ACC112 (cell line): ENCODE results near the gene BACH1.
"Not testable (repeated sequence)": the region's sequence is repeated elsewhere in the genome, so short reads cannot be mapped to it uniquely, and the experiment has no call there.

Experiments used
- H2AFZ ChIP-seq: fragments of 200-600 bp; sonication (generic); one replicate; pipeline ENCODE4 v1.6.0; 2017; ENCODE audit warnings: antibody characterized with exemption, low read length; ENCODE audit not compliant: unreplicated experiment
- H3K27ac ChIP-seq: fragments of 200-600 bp; sonication (generic); 2 replicates; pipeline ENCODE4 v1.5.1; 2014; ENCODE audit warnings: low read depth, mild to moderate bottlenecking, antibody characterized with exemption, low read length, moderate library complexity
- H3K27me3 ChIP-seq: fragments of 200-600 bp; sonication (generic); 2 replicates; pipeline ENCODE4 v1.6.1; 2014; ENCODE audit warnings: mild to moderate bottlenecking, antibody characterized with exemption, low read length, moderate library complexity, mixed read lengths; ENCODE audit not compliant: insufficient read depth
- H3K36me3 ChIP-seq: fragments of 200-600 bp; sonication (generic); 2 replicates; pipeline ENCODE4 v1.6.1; 2016; ENCODE audit warnings: mild to moderate bottlenecking, antibody characterized with exemption, low read length, moderate library complexity, mixed read lengths; ENCODE audit not compliant: insufficient read depth
- H3K4me1 ChIP-seq: fragments of 200-600 bp; sonication (generic); one replicate; pipeline ENCODE4 v1.6.1; 2016; ENCODE audit warnings: low read length, mixed read lengths; ENCODE audit not compliant: insufficient read depth, unreplicated experiment, control insufficient read depth
- H3K4me3 ChIP-seq: fragments of 200-600 bp; sonication (generic); 2 replicates; pipeline ENCODE4 v1.5.1; 2014; ENCODE audit warnings: mild to moderate bottlenecking, low read depth, low read length
- H3K79me2 ChIP-seq: fragments of 200-600 bp; sonication (generic); one replicate; pipeline ENCODE4 v1.6.0; 2016; ENCODE audit warnings: low read length; ENCODE audit not compliant: control insufficient read depth, unreplicated experiment, insufficient read depth

The BACH1 gene

DNA sequence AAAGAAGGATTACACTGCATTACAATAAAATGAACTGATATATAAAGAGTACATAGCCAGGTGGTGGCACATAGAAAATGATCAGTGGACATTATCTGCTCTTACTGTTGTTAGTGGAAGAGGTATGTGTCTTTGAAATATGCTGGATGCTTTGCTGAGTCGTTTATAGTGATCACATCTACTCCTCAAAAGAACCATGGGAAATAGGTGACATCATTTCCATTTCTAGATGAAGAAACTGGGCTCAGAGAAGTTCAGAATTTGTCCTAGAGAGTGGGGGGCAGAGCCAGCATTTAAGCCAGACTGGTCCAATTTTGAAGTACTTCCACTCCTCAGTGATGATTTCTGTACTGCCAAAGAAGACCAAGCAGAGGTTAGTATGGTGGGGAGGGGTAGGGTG is 34.0 kb upstream of the BACH1 start:
- Histone ChIP-seq H2AFZ (no peak overlapping the region), H3K4me1 (peaks cover 4% of the 10 kb centered on the region), H3K36me3 (no peaks in the 10 kb centered on the region), H3K79me2 (no peaks in the 10 kb centered on the region), H3K27ac (no peak overlapping the region), H3K27me3 (no peaks in the 10 kb centered on the region), H3K4me3 (no peak overlapping the region)

DNA sequence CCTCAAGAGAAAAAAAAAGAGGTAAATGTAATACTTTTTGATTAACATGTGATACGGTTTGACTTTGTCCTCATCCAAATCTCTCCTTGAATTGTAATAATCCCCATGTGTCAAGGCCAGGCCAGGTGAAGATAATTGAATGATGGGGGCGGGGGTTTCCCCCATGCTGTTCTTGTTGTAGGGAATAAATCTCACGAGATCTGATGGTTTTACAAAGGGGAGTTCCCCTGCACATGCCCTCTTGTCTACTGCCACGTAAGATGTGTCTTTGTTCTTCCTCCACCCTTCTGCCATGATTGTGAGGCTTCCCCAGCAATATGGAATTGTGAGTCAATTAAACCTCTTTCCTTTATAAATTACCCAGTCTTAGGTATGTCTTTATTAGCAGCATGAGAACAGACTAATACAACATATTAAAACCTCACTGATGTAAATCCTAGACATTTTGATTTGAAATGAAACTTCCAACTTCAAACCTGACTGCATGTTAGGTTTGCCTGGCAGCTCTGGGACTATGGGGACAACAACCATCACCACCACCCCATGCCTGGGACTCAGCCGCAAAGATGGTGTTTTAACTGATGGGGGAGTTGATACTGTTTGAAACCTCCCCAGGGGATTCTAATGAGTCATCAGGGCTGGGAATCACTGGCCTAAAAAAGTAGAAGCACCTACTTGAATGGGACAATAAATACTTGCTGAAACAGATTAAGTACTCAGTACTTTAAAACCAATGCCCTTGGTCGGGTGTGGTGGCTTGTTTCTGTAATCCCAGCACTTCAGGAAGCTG is 32.8 kb upstream of the BACH1 start:
- Histone ChIP-seq H3K27me3 (no peaks in the 10 kb centered on the region), H3K79me2 (no peaks in the 10 kb centered on the region), H2AFZ (no peak overlapping the region), H3K4me1 (no peaks in the 10 kb centered on the region), H3K36me3 (no peaks in the 10 kb centered on the region), H3K4me3 (no peak overlapping the region), H3K27ac (no peak overlapping the region)

DNA sequence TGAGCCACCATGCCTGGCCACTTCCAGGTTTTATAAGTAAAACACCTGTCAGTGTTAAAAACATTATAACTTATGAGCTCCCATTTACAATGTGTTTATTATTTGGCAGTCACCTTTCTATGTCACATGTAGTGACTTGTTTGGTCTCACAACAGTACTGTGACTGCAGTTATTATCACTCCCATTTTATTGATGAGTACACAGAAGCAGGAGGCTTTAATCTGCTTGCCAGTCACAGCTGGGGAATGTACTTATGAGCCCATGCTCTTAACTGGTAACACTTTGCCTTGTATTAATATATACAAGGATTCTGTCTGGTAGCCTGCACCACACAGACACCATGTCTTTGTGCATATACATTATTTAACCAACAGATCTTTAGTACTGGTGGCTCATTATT is 31.1 kb upstream of the BACH1 start:
- Histone ChIP-seq H3K4me3 (no peak overlapping the region), H2AFZ (no peak overlapping the region)

GRCh38 chr21:29271927-29272333 is 26.8 kb upstream of the BACH1 start:
- no peaks in the 10 kb centered on the region for H3K27me3 ChIP-seq

More for the DNA sequence above, 31.1 kb upstream of the BACH1 start:
- Histone ChIP-seq H3K27ac (no peak overlapping the region), H3K79me2 (no peaks in the 10 kb centered on the region), H3K27me3 (no peaks in the 10 kb centered on the region), H3K36me3 (no peaks in the 10 kb centered on the region), H3K4me1 (no peaks in the 10 kb centered on the region)

GRCh38 chr21:29277442-29277841 is 21.3 kb upstream of the BACH1 start:
- Histone ChIP-seq H3K4me3 (no peak overlapping the region), H3K27ac (no peak overlapping the region), H3K27me3 (no peaks in the 10 kb centered on the region), H3K4me1 (no peaks in the 10 kb centered on the region), H3K79me2 (no peaks in the 10 kb centered on the region), H2AFZ (no peak overlapping the region), H3K36me3 (no peaks in the 10 kb centered on the region)

More at GRCh38 chr21:29271927-29272333, 26.8 kb upstream of the BACH1 start:
- Histone ChIP-seq H3K27ac (no peak overlapping the region), H3K36me3 (no peaks in the 10 kb centered on the region), H3K4me1 (no peaks in the 10 kb centered on the region), H3K79me2 (no peaks in the 10 kb centered on the region), H3K4me3 (no peak overlapping the region), H2AFZ (no peak overlapping the region)

GRCh38 chr21:29279558-29279957 is 19.2 kb upstream of the BACH1 start:
- Histone ChIP-seq H3K36me3 (no peaks in the 10 kb centered on the region), H3K27me3 (no peaks in the 10 kb centered on the region), H3K4me1 (no peaks in the 10 kb centered on the region), H2AFZ (no peak overlapping the region), H3K79me2 (no peaks in the 10 kb centered on the region), H3K4me3 (no peak overlapping the region), H3K27ac (no peak overlapping the region)

GRCh38 chr21:29281801-29282200 is 16.9 kb upstream of the BACH1 start:
- not testable (repeated sequence) for H2AFZ ChIP-seq, H3K36me3 ChIP-seq, H3K79me2 ChIP-seq, H3K4me3 ChIP-seq, H3K4me1 ChIP-seq, H3K27ac ChIP-seq, H3K27me3 ChIP-seq

DNA sequence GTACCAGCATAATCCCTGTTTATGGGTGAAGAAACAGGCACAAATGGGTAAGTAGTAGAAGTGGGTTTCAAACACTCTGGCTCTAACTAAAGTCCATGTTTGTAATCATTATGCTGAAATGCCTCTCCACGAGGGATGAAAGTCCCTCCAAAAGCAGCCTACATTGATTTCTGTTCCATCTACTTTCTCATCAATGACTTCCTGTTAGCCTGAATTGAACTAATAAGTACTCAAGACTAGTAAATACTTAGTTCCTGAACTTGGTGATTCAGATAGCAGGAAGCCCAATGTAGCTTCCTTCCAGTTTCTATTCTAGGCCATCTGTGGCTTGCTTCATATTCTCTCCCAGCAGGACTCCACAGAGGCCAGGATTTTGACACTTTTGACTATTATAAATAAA is 11.3 kb upstream of the BACH1 start:
- H3K79me2 ChIP-seq, result no peaks in the 10 kb centered on the region
- H3K4me3 ChIP-seq, result no peak overlapping the region
- no peak overlapping the region for H3K27ac ChIP-seq
- no peaks in the 10 kb centered on the region for H3K36me3 ChIP-seq
- H3K4me1 ChIP-seq, result peaks cover 21% of the 10 kb centered on the region
- peak overlapping the region; percentile 37 for H2AFZ ChIP-seq
- H3K27me3 ChIP-seq, result no peaks in the 10 kb centered on the region

- H3K4me3 ChIP-seq, result no peak overlapping the region
- H3K27ac ChIP-seq, result no peak overlapping the region
- peaks cover 21% of the 10 kb centered on the region for H3K4me1 ChIP-seq
These were observed 10.5 kb upstream of the BACH1 start for GRCh38 chr21:29288239-29288638.

GRCh38 chr21:29289317-29289716 is 9.4 kb upstream of the BACH1 start:
- no peaks in the 10 kb centered on the region for H3K27me3 ChIP-seq
- no peak overlapping the region for H2AFZ ChIP-seq
- peaks cover 21% of the 10 kb centered on the region for H3K4me1 ChIP-seq
- no peaks in the 10 kb centered on the region for H3K79me2 ChIP-seq
- no peak overlapping the region for H3K4me3 ChIP-seq
- no peaks in the 10 kb centered on the region for H3K36me3 ChIP-seq
- H3K27ac ChIP-seq, result no peak overlapping the region

More at GRCh38 chr21:29288239-29288638, 10.5 kb upstream of the BACH1 start:
- Histone ChIP-seq H2AFZ (no peak overlapping the region), H3K36me3 (no peaks in the 10 kb centered on the region), H3K79me2 (no peaks in the 10 kb centered on the region), H3K27me3 (no peaks in the 10 kb centered on the region)

- H3K4me1 ChIP-seq, result peaks cover 21% of the 10 kb centered on the region
- no peak overlapping the region for H2AFZ ChIP-seq
- no peak overlapping the region for H3K4me3 ChIP-seq
- H3K36me3 ChIP-seq, result 0 out of 2 replicates have a peak, but pooled peaks cover 4% of the 10 kb centered on the region
- H3K27me3 ChIP-seq, result no peaks in the 10 kb centered on the region
- no peak overlapping the region for H3K27ac ChIP-seq
- H3K79me2 ChIP-seq, result no peaks in the 10 kb centered on the region
These were observed 8.5 kb upstream of the BACH1 start for GRCh38 chr21:29290240-29290639.
